ENCODE measurements around the gene MTMR3. TPM values are rescaled to one million over a fixed set of nuclear protein-coding genes. Genes with fewer than 3 reads are reported as not detected.
A peak's percentile ranks its signal among the peaks of the same experiment; 100 is the strongest.

MTMR3 gene
- total and polyA plus RNA-seq, 12 donors: 23.5 to 80.7 (median 40.9) TPM

DNA sequence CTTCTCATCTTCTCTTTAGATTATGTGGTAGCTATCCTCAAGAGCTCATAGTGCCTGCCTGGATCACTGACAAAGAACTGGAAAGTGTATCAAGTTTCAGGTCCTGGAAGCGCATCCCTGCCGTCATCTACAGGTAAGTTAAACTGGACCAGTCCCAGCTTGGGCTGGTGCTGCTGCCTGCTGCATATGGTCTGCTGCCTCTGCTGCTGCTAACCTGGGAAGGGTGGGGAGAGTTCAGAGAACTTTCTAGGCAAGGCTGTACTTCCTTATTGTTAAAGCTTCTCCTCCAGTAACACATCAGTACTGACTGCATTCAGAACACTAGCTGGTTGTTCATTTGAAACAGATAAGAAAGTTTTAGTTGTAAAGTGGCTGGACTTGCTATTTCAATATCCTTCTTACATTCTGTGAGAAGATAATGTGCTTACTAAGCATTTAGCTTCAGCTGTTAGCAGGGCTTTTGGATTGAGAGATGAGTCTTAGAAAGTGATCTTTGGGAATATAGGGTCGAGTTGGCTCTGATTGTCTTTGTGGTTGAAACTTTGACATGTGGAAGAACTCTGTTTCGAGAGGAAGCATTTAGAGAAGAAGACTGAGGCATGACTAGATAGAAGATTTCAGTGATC is 120.0 kb downstream of the MTMR3 start:
- Histone ChIP-seq H3K9me3 (replicated peaks in 1 of 3) (no peaks in the 10 kb centered on the region), H3K4me1 (replicated peaks in 1 of 2) (peaks cover 0 to 11% of the 10 kb centered on the region in 2 donors), H3K36me3 (replicated peaks in 1 of 2) (peaks cover 0 to 34% of the 10 kb centered on the region in 2 donors), H3K4me3 (no peak overlapping the region), H3K27me3 (no peaks in the 10 kb centered on the region), H3K27ac (no peak overlapping the region)
- TF ChIP-seq, protein P1, sequence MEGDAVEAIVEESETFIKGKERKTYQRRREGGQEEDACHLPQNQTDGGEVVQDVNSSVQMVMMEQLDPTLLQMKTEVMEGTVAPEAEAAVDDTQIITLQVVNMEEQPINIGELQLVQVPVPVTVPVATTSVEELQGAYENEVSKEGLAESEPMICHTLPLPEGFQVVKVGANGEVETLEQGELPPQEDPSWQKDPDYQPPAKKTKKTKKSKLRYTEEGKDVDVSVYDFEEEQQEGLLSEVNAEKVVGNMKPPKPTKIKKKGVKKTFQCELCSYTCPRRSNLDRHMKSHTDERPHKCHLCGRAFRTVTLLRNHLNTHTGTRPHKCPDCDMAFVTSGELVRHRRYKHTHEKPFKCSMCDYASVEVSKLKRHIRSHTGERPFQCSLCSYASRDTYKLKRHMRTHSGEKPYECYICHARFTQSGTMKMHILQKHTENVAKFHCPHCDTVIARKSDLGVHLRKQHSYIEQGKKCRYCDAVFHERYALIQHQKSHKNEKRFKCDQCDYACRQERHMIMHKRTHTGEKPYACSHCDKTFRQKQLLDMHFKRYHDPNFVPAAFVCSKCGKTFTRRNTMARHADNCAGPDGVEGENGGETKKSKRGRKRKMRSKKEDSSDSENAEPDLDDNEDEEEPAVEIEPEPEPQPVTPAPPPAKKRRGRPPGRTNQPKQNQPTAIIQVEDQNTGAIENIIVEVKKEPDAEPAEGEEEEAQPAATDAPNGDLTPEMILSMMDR (IDR thresholded peaks at IDR 0.05): no peak
- no peak for TF ChIP-seq POLR2A (IDR thresholded peaks at IDR 0.05)
- WGBS, 4 donors: 75 to 92% (median 86%) methylated on average over 4 of the region's 4 CpGs
- no peak for DNase-seq
- intact Hi-C loops (cut with DNase I): loop anchor here (10.0 kb wide), 3 partner anchors 118 to 368 kb away; partner anchors contain the start of gene MTMR3 (in 1 of the 2)

DNA sequence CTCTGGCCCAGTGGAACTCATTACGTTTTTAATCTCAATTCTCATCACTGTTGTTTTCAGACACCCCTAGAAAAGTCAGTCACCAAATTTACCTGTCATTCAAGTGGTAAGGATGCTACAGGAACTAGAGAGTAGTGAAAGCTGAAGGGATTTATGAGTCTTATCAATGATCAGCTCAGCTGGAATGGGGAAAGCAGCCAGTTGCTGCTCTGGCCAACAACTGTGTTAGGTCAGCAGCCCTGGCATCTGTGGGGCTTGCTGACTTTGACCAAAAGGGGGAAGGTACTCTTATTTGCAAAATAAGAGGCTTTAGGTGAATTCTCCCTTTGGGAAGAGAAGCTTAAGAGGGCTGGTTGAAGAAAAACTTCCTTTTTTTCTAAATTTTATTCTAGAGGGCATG is 121.1 kb downstream of the MTMR3 start:
- peak in 3 of 7 donors; percentile 31 to 43 (median 42) for DNase-seq
- peaks cover 0 to 46% of the 10 kb centered on the region in 2 donors for H3K36me3 ChIP-seq (replicated peaks in 1 of 2)
- intact Hi-C loops (cut with DNase I): loop anchor here (10.0 kb wide), 3 partner anchors 119 to 369 kb away; partner anchors contain the start of gene MTMR3 (in 1 of the 2)
- TF ChIP-seq, protein P1 (IDR thresholded peaks at IDR 0.05): no peak
- H3K4me3 ChIP-seq: no peak overlapping the region
- no peak overlapping the region for H3K27ac ChIP-seq
- H3K4me1 ChIP-seq (replicated peaks in 1 of 2): peaks cover 0 to 20% of the 10 kb centered on the region in 2 donors
- WGBS, 4 donors: 63 to 76% (median 69%) methylated on average over 1 of the region's 1 CpG
- no peaks in the 10 kb centered on the region for H3K27me3 ChIP-seq
- no peaks in the 10 kb centered on the region for H3K9me3 ChIP-seq (replicated peaks in 1 of 3)

DNA sequence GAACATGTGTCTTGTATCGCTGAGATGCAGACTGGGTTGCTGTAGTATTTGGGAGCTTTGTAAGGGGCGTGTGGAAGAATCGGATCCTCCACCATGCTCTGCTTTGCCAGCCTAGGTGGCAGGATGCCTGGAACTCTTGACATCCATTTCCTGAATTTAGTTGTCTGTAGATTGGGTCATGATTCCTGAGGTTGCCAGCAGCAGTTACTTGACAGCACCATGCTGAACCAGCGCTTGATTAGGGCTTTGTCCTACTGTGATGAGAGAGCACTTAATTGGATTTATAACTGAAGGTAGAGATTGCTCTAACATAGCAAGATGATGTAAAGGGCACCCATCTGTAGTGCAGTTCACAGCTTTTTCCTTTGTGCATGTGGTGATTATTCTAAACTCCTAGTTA is 121.7 kb downstream of the MTMR3 start:
- intact Hi-C loops (cut with DNase I): loop anchor here (10.0 kb wide), 3 partner anchors 120 to 370 kb away; partner anchors contain the start of gene MTMR3 (in 1 of the 2)
- no peak for DNase-seq
- no peaks in the 10 kb centered on the region for H3K9me3 ChIP-seq (replicated peaks in 1 of 3)
- peaks cover 0 to 25% of the 10 kb centered on the region in 2 donors for H3K4me1 ChIP-seq (replicated peaks in 1 of 2)
- peaks cover 0 to 51% of the 10 kb centered on the region in 2 donors for H3K36me3 ChIP-seq (replicated peaks in 1 of 2)
- no peaks in the 10 kb centered on the region for H3K27me3 ChIP-seq
- no peak for TF ChIP-seq POLR2A (IDR thresholded peaks at IDR 0.05)
- TF ChIP-seq, protein P1 (IDR thresholded peaks at IDR 0.05): no peak
- WGBS, 4 donors: 34 to 53% (median 45%) methylated on average over 3 to 4 of the region's 4 CpGs
- H3K4me3 ChIP-seq: no peak overlapping the region
- H3K27ac ChIP-seq: no peak overlapping the region

DNA sequence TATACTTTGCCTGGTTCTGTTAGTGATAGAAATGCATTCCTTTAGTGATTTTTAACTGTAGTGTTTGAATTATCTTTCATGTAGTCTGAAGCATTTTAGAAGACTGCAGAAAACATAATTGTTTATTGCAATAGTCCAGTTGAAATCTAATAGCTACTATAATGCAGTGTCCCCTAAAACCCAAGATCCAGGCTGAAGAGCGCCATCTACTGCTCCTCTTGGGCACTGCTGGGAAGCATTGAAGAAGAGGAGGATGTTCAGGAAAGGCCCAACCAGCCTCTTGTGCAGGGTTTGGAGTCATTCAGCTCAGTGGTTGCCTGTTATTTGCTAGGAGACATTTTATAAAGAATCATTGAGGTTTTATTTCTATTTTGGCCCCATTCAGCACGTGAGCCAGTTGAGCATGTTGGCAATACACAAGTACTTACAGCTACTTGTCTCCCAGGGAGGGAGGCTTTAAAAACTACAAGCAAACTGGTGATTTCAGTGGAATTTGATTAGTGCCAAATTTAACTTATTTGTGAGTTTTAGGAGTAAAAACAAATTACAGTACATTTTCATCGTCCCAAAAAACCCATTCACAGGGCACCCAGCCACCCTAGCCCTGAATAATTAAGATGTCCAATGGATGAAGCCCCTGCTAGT is 122.4 kb downstream of the MTMR3 start:
- H3K27me3 ChIP-seq: no peaks in the 10 kb centered on the region
- WGBS, 4 donors: 27 to 47% (median 40%) methylated on average over 3 of the region's 3 CpGs
- H3K27ac ChIP-seq: no peak overlapping the region
- intact Hi-C loops (cut with DNase I): loop anchor here (10.0 kb wide), 3 partner anchors 121 to 371 kb away; partner anchors contain the start of gene MTMR3 (in 1 of the 2)
- H3K9me3 ChIP-seq (replicated peaks in 1 of 3): no peaks in the 10 kb centered on the region
- peak; percentile 64 to 92 (median 77) for DNase-seq
- peaks cover 0 to 54% of the 10 kb centered on the region in 2 donors for H3K36me3 ChIP-seq (replicated peaks in 1 of 2)
- peaks cover 0 to 25% of the 10 kb centered on the region in 2 donors for H3K4me1 ChIP-seq (replicated peaks in 1 of 2)
- TF ChIP-seq POLR2A (IDR thresholded peaks at IDR 0.05): no peak
- TF ChIP-seq, protein P1 (IDR thresholded peaks at IDR 0.05): peak; percentile 88 to 97 (median 91)
- H3K4me3 ChIP-seq: no peak overlapping the region

All from adrenal gland (tissue), 12 donors.